Activated CD8-positive, alpha-beta memory T cell treated with anti-CD3 and anti-CD28 coated beads, Interleukin-2, amount 50 U/mL, for 4 hours (primary cell): ENCODE data around the gene SMURF2.
"Not testable (repeated sequence)": the region's sequence is repeated elsewhere in the genome, so short reads cannot be mapped to it uniquely, and the experiment has no call there.

ENCODE experiments used
- DNase-seq: peaks from one replicate; pipeline ENCODE4 v3.0.0-alpha.2; 2020

SMURF2 gene

DNA sequence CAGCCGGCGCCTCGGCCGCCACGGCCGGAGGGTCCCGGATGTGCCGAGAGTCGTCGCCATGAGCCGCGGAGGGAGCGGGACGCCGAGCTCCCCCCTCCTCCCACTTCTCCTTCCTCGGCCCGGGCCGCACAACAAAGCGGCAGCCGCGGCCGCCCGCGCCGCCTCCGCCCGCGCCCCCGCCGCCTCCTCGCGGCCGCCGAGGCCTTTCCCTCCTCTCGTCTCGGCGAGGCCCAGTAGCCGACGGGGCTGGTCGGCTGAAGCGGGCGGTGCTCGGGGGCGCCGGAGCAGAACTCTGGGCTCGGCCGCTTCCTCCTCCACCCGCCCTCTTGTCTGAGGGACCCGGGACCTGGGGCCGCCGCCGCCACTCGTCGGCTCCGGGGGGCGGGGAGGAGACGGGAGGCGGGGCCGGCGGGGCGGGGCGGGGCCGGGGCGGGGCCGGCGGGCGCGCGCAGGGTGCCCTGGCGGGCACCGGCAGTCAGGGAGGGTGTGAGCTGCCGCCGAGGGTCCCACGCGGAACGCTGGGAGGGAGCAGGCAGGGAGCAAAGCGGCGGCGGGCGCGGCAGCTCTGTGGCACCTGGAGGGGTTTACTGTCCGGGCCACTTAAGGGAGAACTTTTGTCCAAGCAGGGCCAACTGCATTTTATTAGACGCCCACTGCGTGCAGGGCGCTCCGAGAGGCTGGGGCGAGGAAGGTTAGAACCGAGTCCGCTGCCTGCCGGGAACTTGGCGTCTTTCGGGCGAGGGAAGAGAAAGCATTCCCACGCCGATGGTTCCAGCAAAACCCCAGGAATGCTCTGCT lies at the start of gene SMURF2:
Gene SMURF2, minus strand, starts transcription at position 332 of the 798 bp plus-strand sequence. CDS start 427 bp downstream, outside the sequence.
- DNase-seq, result peak; percentile 74

DNA sequence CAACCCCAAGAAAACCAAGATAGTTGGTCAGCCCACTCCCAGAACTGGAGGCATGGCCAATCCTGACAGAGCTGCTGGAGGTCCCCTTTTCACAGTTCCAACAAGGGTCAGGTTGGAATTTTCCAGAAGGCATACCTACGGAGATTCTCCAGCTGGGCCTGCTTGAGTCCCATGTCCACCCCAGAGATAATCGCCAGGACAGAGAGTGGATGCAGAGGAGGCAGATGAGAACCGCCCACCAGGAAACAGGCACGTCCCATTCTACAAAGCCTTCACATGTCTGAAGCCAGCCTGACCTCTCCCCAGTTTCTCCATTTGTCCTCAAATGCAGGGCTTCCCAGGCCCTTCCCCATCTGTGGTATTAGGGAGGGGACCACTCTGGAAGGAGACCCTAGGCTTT lies 47.4 kb upstream of the SMURF2 start:
- no peak for DNase-seq

DNA sequence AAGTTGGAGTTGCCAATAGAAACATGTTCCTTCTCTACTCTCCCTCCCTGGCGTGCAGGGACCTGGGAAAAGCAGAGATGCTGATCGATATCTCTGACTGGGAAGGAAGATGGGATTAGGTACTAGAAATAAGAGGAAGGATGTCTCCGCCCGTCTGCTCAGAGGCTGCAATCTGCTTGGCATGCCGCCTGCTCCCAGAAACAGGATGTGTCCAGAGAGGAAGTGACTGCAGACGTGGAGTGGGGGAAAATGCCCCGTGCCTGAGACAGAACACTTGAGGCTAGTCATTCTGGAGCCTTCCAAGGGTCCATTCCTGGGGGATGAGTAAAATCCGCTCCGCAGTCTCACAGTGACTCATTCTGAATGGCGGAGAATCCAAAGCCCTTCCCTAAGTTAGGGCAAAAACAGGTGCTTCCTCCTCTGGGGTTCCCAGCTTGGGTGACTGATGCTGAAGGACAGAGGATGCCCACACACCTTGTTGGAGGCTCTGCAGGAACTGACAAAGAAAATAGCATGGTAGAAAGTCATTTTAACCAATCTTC lies 45.0 kb upstream of the SMURF2 start:
- no peak for DNase-seq

DNA sequence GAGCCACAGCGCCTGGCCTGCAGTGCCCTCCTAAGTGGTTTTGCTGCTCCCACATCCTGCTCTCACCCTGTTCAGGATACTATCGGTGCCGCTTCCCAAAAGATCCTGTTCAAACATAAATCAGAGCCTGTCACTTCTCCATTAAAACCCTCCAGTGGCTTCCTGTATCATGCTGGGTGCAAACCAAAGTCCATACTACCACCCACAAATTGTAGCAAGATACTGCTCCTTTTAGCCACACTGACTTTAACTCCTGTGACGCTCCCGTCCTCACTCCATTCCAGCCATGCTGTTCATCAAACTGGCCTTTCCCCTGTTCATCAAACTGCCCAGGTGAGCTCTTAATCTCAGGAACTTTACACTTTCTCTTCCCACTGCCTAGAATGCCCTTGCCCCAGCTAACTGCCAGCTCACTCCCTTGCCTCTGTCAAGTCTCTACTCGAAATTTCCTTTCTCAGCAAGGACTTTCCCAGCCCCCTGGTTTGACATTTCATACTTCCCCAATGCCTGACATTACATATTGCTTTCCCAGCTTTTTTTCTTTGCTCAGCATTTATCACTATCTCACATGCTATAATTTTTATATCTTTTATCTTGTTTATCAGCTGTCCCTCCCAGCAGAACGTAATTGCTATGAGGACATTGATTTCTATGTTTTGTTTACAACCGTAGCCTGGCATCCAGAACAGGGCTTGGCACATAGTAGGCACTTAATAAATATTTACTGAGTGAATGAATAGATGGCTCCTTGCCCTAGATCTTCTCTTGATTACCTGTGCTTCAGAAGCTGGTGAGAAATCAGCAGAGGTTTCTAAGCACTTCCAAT lies 44.3 kb upstream of the SMURF2 start:
- DNase-seq, result no peak

DNA sequence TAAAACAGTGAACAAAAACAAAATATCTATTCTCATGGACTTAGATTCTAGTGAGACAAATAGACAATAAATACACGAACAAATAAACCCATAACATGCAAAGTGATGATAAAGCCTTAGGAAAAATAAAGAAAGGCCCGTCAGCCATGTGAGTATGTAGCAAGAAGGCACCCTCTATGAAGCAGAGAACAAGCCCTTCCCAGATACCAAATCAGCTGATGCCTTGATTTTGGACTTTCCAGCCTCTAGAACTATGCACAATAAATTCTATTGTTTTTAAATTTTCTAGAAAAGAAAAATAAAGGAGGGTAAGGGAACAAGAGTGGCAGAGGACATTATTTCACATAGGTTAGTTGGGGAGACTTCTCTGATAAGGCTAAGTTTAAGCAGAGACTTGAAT lies 40.7 kb upstream of the SMURF2 start:
- DNase-seq, result no peak

DNA sequence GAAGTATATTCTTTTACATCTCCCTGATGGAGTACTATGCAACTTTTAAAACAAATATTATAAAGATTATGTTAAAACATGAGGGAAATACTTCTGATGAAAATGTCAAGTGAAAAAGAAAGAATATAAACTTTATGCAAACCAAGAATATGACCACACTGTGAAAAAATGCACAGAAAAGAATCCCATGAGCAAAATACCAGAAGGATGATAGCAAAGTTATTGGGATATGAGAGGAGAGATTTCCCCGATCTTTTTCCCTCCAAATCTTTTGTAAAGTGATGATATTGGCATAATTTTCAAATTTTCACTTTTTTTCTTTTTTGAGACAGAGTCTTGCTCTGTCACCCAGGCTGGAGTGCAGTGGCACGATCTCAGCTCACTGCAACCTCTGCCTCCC lies 36.6 kb upstream of the SMURF2 start:
- no peak for DNase-seq

DNA sequence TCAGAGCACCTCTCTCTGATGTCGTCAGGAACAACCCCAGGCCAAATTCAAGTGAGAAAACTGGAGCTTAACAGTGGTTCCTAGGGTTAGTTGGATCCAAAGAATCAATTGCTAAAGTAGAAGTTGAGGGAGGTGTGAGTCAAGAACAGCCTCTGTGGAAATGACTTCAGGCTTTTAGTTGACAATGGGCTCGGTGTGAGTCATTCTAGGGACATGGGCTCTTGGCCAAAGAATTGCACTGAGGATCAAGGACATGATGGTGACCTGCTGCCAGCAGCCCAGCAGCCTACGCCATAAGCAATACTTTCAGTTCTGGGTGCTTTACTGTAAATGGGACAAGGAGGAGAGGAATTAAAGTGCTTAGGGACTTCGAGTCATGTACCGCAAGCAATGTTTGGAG lies 32.1 kb upstream of the SMURF2 start:
- no peak for DNase-seq

DNA sequence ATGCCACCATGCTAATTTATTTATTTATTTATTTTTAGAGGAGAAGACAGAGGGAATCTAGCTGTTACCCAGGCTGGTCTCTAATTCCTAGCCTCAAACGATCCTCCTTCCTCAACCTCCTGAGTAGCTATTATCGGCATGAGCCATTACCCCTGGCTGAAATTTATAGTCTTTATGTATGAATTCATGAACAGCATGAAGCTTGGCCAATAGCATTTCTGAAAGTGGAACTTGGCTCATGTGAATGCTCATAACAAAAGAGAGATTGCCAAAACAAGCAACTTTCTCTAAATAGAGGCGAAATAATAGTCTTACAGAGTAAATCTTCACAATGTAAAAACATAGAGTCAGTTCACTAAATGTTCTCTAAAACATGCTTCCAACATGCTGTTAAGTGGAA lies 30.1 kb upstream of the SMURF2 start:
- no peak for DNase-seq

DNA sequence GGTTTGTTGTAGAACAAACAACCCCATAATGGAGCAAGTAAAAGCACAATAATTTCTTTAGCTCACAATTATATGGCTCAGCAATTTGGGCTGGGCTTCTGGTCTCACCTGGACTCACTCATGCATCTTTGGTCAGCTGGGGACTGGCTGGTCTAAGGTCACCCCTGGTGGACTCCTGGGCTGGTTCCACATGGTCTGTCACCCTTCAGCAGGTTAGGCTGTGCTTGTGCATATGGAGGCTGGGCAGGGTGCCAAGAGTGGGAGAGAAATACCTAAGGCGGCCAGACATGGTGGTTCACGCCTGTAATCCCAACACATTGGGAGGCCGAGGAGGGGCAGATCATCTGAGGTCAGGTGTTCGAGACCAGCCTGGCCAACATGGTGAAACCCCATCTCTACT lies 27.0 kb upstream of the SMURF2 start:
- DNase-seq, result no peak

DNA sequence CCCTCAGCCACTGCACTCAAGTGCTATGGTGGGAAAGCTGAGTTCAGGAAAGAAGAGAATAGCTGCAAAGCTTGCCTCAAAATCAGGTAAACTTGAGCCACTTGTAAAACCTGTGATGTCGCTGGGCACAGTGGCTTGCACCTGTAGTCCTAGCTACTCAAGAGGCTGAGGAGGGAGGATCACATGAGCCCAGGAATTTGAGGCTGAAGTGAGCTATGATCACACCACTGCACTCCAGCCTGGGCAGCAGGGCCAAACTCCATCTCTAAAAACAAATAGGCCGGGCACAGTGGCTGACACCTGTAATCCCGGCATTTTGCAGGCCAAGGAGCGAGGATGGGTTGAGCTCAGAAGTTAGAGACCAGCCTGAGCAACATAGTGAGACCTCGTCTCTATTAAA lies 26.4 kb upstream of the SMURF2 start:
- DNase-seq, result no peak

DNA sequence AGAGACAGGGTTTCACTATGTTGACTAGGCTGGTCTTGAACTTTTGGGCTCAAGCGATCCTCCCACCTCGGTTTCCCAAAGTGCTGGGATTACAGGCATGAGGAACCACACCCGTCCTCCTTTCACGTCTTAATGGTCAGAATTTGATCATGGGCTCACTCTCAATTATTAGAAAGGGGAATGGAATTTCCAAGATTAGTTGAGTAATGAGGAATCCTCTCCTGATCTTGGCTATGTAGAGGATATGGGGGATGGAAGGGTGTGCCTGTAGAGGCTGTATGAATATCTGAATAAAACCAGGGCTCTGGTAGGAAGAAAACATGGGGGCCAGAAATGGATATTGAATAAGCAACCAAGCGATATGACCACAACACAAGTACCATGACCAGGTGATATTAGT lies 25.9 kb upstream of the SMURF2 start:
- no peak for DNase-seq

DNA sequence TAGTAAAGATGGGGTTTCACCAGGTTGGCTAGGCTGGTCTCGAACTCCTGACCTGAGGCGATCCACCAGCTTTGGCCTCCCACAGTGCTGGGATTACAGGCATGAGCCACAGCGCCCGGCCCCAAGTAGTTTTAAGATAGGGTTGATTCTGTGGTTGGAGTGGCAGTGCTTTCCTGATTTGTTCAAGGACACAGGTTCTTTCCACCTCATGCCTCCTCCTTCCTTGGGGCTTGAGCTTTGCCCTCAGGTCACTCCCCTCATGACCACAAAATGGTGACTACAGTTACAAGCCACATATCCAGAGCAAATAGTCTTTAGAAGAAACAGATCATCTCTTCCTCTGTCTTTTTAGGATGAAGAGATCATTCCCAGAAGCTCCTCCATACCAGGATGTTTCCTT lies 25.3 kb upstream of the SMURF2 start:
- no peak for DNase-seq

DNA sequence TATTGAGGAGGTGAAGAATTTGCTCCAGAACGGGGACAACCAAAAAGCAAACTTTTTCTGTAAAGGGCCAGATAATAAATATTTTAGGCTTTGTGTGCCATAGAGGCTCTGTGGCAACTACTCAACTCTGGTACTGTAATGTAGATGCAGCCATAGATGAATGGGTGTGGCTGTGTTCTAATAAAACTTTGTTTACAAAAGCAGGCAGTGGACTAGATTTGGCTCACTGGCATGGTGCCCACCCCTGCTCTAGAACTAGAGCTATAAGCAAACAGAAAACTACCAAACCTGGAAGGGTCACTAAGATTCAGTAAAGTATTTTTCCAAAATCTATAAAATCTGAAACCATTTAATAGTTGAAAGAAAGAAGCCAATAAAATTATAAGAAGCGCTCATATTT lies 24.6 kb upstream of the SMURF2 start:
- DNase-seq, result no peak

DNA sequence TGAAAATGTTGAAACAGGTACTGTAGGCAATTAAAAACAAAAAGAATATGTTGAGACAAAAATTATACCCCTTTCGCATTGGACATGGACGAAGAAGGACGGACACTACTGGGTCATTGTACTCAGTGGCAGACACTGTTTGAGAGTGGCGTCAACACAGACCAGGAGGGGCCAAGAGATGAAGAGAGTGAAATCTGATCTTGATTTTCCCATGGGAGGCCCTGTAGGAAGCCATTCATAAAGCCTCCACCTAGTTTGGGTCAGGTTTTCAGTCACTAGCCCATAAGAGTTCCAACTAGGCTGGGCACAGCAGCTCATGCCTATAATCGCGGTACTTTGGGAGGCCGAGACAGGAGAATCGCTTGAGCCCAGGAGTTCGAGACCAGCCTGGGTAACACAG lies 23.6 kb upstream of the SMURF2 start:
- no peak for DNase-seq

DNA sequence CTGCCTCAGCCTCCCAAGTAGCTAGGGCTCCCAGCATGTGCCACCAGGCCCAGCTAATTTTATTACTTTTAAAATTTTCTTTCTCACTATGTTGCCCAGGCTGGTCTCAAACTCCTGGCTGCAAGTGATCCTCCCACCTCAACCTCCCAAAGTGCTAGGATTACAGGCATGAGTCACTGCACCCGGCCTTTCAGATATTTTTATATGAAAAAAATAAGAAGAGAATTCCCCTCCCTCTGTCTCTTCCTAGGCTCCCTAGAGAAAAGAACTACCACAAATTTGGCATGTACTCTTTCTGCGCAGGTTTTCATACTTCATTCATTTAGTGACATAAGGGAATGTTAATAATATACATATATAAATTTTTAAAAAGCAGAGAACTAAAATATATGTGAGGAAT lies 21.7 kb upstream of the SMURF2 start:
- DNase-seq, result no peak

DNA sequence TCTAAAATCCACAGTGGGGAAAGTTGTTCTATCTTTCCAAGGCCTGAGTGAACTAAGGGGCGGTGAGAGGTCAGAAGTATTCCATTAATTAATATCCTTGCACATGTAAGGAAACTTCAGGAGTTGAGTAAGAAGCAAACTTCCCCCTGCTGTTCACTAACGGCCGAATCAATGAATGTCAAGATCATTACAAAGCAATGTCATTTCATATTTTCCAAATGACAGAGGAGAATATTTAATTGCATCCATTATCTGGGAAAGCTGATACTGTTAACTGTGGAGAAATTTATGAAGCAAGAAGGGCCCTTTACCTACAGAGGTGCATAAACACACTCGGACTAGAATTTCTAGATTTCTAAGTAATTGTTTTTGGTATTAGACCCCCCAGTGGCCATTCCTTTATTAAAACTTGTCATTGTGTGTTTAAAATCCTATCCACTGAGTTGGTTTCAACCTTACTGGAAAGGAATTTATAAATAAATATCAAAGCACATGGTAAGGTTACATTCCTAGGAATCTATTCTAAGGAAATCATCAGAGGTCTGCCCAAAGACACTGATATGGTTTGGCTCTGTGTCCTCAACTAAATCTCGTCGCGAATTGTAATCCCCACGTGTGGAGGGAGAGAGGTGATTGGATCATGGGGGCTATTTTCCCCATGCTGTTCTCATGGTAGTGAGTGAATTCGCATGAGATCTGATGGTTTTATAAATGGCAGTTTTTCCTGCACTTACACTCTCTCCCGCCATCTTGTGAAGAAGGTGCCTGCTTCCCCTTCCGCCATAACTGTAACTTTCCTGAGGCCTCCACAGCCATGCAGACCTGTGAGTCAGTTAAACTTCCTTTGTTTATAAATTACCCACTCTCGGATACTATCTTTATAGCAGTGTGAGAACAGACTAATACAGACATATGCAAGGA lies 20.4 kb upstream of the SMURF2 start:
- no peak for DNase-seq

DNA sequence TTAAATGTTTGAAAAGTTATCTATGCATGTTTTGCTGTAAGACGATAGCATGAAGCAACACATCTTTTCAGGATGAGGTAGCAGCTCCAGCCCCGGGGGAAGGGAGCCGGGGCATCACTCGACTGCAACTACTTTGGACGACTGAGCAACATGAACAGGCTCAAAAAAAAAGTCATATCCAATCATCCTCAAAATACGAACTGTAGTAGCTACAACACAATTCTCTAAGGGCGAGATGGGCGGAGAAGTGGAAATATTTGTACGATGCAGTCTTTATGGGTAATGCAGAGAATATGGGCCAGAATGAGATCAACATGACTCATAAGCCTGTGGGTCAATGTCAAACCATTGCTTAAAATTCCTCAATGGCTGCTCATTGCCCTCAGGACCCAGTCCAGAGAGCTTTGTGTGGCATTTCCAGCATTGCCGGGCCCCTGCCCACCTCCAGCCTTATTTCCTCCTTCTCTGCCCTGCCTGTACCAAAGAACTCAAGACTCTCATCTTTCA lies 17.7 kb upstream of the SMURF2 start:
- no peak for DNase-seq

DNA sequence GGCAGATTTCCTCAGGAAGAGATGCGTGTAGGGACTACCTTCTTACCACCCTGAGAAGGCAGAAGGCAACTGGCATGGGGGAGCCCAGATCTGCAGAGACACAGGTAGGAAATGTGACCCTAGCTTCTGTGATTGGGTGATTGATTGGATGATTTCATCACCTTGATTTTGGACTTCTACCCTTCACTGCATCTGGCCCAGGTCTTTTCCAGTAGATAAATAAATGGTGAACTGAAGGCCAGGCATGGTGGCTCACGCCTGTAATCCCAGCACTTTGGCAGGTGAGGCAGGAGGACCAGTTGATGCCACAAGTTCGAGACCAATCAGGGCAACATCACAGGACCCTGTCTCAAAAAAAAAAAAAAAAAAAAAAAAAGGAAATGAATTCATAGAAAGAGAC lies 14.7 kb upstream of the SMURF2 start:
- DNase-seq, result no peak

DNA sequence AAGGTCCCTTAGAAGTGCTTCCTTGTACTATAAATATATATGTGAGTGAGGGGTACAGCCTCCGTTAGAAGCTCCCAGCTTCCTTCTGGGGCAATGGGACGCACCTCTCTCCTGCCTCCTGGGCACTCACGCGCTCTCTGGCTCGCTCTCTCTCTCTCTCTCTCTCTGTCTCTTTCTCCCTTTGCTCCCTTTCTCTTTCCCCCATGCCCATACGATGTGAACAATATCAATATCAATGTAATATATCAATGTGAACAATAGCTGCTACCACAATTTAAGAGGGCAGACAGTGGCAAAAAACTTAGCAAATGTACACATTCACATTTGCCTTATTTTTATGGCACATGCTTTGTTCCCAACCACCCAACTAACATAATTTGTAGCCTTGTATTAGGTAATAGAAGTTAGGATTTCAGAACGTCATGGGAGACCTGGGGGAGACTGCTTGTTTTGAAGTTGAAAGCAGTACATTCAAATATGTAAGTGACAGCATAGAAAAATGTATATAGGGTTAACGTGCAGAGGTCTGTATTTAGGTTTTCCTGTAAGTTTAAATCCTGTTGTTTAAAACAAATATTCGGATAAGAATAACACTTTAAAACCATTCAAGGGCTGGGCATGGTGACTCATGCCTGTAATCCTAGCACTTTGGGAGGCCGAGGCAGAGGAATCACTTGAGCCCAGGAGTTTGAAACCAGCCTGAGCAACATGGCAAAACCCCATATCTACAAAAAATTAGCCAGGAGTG lies 8.9 kb upstream of the SMURF2 start:
- not testable (repeated sequence) for DNase-seq

DNA sequence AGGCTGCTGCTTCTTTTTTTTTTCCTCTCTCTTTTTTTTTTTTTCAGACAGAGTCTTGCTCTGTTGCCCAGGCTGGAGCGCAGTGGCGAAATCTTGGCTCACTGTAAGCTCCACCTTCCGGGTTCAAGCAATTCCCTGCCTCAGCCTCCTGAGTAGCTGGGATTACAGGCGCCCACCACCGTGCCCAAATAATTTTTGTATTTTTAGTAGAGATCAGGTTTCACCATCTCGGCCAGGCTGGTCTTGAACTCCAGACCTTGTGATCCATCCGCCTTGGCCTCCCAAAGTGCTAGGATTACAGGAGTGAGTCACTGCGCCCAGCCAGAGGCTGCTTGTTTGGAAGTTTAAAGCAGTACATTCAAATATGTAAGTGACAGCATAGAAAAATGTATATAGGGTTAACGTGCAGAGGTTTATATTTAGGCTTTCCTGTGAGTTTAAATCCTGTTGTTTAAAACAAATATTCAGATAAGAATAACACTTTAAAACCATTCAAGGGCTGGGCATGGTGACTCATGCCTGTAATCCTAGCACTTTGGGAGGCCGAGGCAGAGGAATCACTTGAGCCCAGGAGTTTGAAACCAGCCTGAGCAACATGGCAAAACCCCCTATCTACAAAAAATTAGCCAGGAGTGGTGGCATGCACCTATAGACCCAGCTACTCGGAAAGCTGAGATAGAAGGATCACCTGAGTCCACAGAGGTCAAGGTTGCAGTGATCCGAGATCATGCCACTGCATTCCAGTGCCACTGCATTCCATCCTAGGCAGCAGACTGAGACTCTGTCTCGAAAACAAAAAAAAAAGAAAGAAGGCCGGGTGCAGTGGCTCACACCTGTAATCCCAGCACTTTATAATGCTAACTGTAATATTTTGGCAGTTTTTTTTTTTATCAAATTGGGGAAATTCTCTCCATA lies 6.0 kb upstream of the SMURF2 start:
- DNase-seq, result not testable (repeated sequence)
